ENCODE results near the gene NDUFA11. TPM values are rescaled to one million over a fixed set of nuclear protein-coding genes. Genes with fewer than 3 reads are reported as not detected.
A peak's percentile ranks its signal among the peaks of the same experiment; 100 is the strongest.

Gene NDUFA11
- total RNA-seq, 2 experiments from 2014 or later, result 224 to 226 TPM

GRCh38 chr19:5914946-5915781 lies 11.6 kb upstream of the NDUFA11 start:
- H3K9me3 Mint-ChIP-seq, result no peaks in the 10 kb centered on the region
- H3K27ac Mint-ChIP-seq, result no peak overlapping the region
- H3K4me3 Mint-ChIP-seq, result no peak overlapping the region
- peaks cover 5% of the 10 kb centered on the region for H3K36me3 Mint-ChIP-seq
- intact Hi-C loops (cut with micrococcal nuclease), result no loop called here
- no peaks in the 10 kb centered on the region for H3K4me1 Mint-ChIP-seq (ENCODE audit: low read depth)
- no peak for DNase-seq
- CTCF ChIA-PET, result no interaction called here
- no peaks in the 10 kb centered on the region for H3K27me3 Mint-ChIP-seq
- POLR2A ChIA-PET, result no interaction called here

- no peak for DNase-seq
- Mint-ChIP-seq H3K27ac (no peak overlapping the region), H3K27me3 (no peaks in the 10 kb centered on the region), H3K9me3 (no peaks in the 10 kb centered on the region), H3K36me3 (peaks cover 5% of the 10 kb centered on the region), H3K4me1 (ENCODE audit: low read depth) (no peaks in the 10 kb centered on the region), H3K4me3 (no peak overlapping the region)
- intact Hi-C loops (cut with micrococcal nuclease), result no loop called here
- CTCF ChIA-PET, result no interaction called here
- POLR2A ChIA-PET, result no interaction called here
These were observed 10.8 kb upstream of the NDUFA11 start for GRCh38 chr19:5914358-5914774.

GRCh38 chr19:5913739-5914357 lies 10.3 kb upstream of the NDUFA11 start, which contains the start of gene CAPS:
CAPS (plus strand) TSS chr19:5914254; CDS start chr19:5914407, 153 bp downstream.
- Mint-ChIP-seq H3K4me1 (ENCODE audit: low read depth) (no peaks in the 10 kb centered on the region), H3K27ac (peak within 1 kb of the TSS; percentile 18), H3K4me3 (no peak within 1 kb of the TSS), H3K9me3 (no peaks in the 10 kb centered on the region), H3K36me3 (peaks cover 5% of the 10 kb centered on the region), H3K27me3 (no peaks in the 10 kb centered on the region)
- POLR2A ChIA-PET, result no interaction called here
- intact Hi-C loops (cut with micrococcal nuclease), result no loop called here
- CTCF ChIA-PET, result no interaction called here
- DNase-seq, result no peak

GRCh38 chr19:5911366-5911765 lies 7.8 kb upstream of the NDUFA11 start:
- ChIA-PET CTCF (no interaction called here), POLR2A (no interaction called here)
- Mint-ChIP-seq H3K4me1 (ENCODE audit: low read depth) (peaks cover 11% of the 10 kb centered on the region), H3K4me3 (no peak overlapping the region), H3K27ac (no peak overlapping the region), H3K36me3 (peaks cover 1% of the 10 kb centered on the region), H3K27me3 (no peaks in the 10 kb centered on the region), H3K9me3 (no peaks in the 10 kb centered on the region)
- no peak for DNase-seq
- intact Hi-C loops (cut with micrococcal nuclease), result no loop called here

GRCh38 chr19:5910638-5910907 lies 7.0 kb upstream of the NDUFA11 start:
- Mint-ChIP-seq H3K27ac (no peak overlapping the region), H3K4me1 (ENCODE audit: low read depth) (peaks cover 18% of the 10 kb centered on the region), H3K36me3 (no peaks in the 10 kb centered on the region), H3K9me3 (no peaks in the 10 kb centered on the region), H3K4me3 (no peak overlapping the region), H3K27me3 (no peaks in the 10 kb centered on the region)
- intact Hi-C loops (cut with micrococcal nuclease), result no loop called here
- CTCF ChIA-PET, result no interaction called here
- POLR2A ChIA-PET, result no interaction called here
- no peak for DNase-seq

GRCh38 chr19:5908773-5909442 lies 5.3 kb upstream of the NDUFA11 start:
- H3K27ac Mint-ChIP-seq, result no peak overlapping the region
- H3K36me3 Mint-ChIP-seq, result no peaks in the 10 kb centered on the region
- DNase-seq, result no peak
- no peaks in the 10 kb centered on the region for H3K9me3 Mint-ChIP-seq
- POLR2A ChIA-PET, result no interaction called here
- H3K4me3 Mint-ChIP-seq, result no peak overlapping the region
- CTCF ChIA-PET, result interaction anchor here (1.3 to 1.4 kb wide), 2 partner anchors 59 to 105 kb away, joined by 4 to 5 read pairs; no protein-coding TSS in a partner anchor
- intact Hi-C loops (cut with micrococcal nuclease), result no loop called here
- H3K4me1 Mint-ChIP-seq (ENCODE audit: low read depth), result peaks cover 18% of the 10 kb centered on the region
- no peaks in the 10 kb centered on the region for H3K27me3 Mint-ChIP-seq

GRCh38 chr19:5907241-5907640 lies 3.7 kb upstream of the NDUFA11 start:
- intact Hi-C loops (cut with micrococcal nuclease), result no loop called here
- H3K4me3 Mint-ChIP-seq, result no peak overlapping the region

GRCh38 chr19:5905114-5905778 lies 1.7 kb upstream of the NDUFA11 start:
- Mint-ChIP-seq H3K36me3 (peaks cover 8% of the 10 kb centered on the region), H3K27ac (peak overlapping the region; percentile 33), H3K4me3 (peak overlapping the region; percentile 97), H3K27me3 (no peaks in the 10 kb centered on the region), H3K4me1 (ENCODE audit: low read depth) (peaks cover 34% of the 10 kb centered on the region), H3K9me3 (no peaks in the 10 kb centered on the region)
- CTCF ChIA-PET, result interaction anchor here (1.3 to 4.3 kb wide), 4 partner anchors 63 to 117 kb away, joined by 3 to 47 read pairs (median 6); partner anchors contain the start of genes DUS3L and NRTN
- no peak for DNase-seq
- POLR2A ChIA-PET, result interaction anchor here (2.4 to 3.5 kb wide), 2 partner anchors 77 to 214 kb away, joined by 5 to 36 read pairs; no protein-coding TSS in a partner anchor
- intact Hi-C loops (cut with micrococcal nuclease), result loop anchor here (2.0 kb wide), 1 partner anchor 48 kb away; no protein-coding TSS in a partner anchor

More at GRCh38 chr19:5907241-5907640, 3.7 kb upstream of the NDUFA11 start:
- ChIA-PET CTCF (interaction anchor here (0.6 to 2.6 kb wide), 2 partner anchors 103 to 115 kb away, joined by 3 to 8 read pairs; no protein-coding TSS in a partner anchor), POLR2A (no interaction called here)
- Mint-ChIP-seq H3K9me3 (no peaks in the 10 kb centered on the region), H3K36me3 (peaks cover 2% of the 10 kb centered on the region), H3K27ac (peak overlapping the region; percentile 11), H3K27me3 (no peaks in the 10 kb centered on the region), H3K4me1 (ENCODE audit: low read depth) (peaks cover 26% of the 10 kb centered on the region)
- peak; percentile 48 for DNase-seq

- Mint-ChIP-seq H3K9me3 (no peaks in the 10 kb centered on the region), H3K27ac (peak within 1 kb of the TSS; percentile 98), H3K27me3 (no peaks in the 10 kb centered on the region), H3K4me1 (ENCODE audit: low read depth) (peaks cover 38% of the 10 kb centered on the region), H3K36me3 (peaks cover 10% of the 10 kb centered on the region), H3K4me3 (peak within 1 kb of the TSS; percentile 97)
- DNase-seq, result peak; percentile 100
- intact Hi-C loops (cut with micrococcal nuclease), result loop anchor here (1.0 to 5.0 kb wide), 11 partner anchors 48 to 521 kb away; partner anchors contain the start of genes DUS3L, MICOS13, RANBP3 and RFX2
- ChIA-PET CTCF (interaction anchor here (0.6 to 4.3 kb wide), 11 partner anchors 13 to 223 kb away, joined by 3 to 47 read pairs (median 3); partner anchors contain the start of genes DUS3L, NRTN and RPL36), POLR2A (interaction anchor here (0.5 to 3.5 kb wide), 10 partner anchors 44 to 1524 kb away, joined by 3 to 36 read pairs (median 6); partner anchors contain the start of genes CATSPERD, LONP1, RANBP3 and SAFB)
These were observed 943 bp upstream of the NDUFA11 start, which contains the start of gene VMAC for GRCh38 chr19:5904352-5905113. VMAC (plus strand) TSS chr19:5904872; CDS start chr19:5904891, 19 bp downstream.

- Mint-ChIP-seq H3K27ac (peak overlapping the region; percentile 98), H3K4me3 (peak overlapping the region; percentile 97), H3K36me3 (peaks cover 10% of the 10 kb centered on the region), H3K4me1 (ENCODE audit: low read depth) (peaks cover 38% of the 10 kb centered on the region), H3K9me3 (no peaks in the 10 kb centered on the region), H3K27me3 (no peaks in the 10 kb centered on the region)
- CTCF ChIA-PET, result interaction anchor here (1.1 to 4.3 kb wide), 8 partner anchors 10 to 109 kb away, joined by 3 to 47 read pairs (median 6); partner anchors contain the start of gene NRTN
- intact Hi-C loops (cut with micrococcal nuclease), result loop anchor here (5.0 kb wide), 1 partner anchor 209 kb away; the partner anchor contains the start of gene RFX2
- POLR2A ChIA-PET, result interaction anchor here (1.4 to 3.5 kb wide), 8 partner anchors 45 to 281 kb away, joined by 4 to 36 read pairs (median 8); partner anchors contain the start of genes DUS3L, SAFB and SAFB2
- peak; percentile 27 for DNase-seq
These were observed 450 bp downstream of the NDUFA11 start for GRCh38 chr19:5903056-5903623.

All from activated CD4-positive, alpha-beta memory T cell treated with anti-CD3 and anti-CD28 coated beads for 36 hours (primary cell).